Neural progenitor cell (in vitro differentiated cells): ENCODE results near the gene TSHZ2.

Experiments used
- CTCF ChIP-seq: fragments of 200-600 bp; sonication (generic); IDR thresholded peaks from 2 replicates; pipeline ENCODE4 v1.5.1; 2017; ENCODE audit warnings: antibody characterized with exemption, mild to moderate bottlenecking
- EZH2phosphoT487 ChIP-seq: fragments of 200-600 bp; sonication (generic); IDR thresholded peaks from 2 replicates; pipeline ENCODE4 v1.6.1; 2017; ENCODE audit warnings: antibody characterized with exemption

- TF ChIP-seq CTCF: no peak
- TF ChIP-seq EZH2phosphoT487: no peak
Observed at GRCh38 chr20:53421343-53421742, 449.2 kb downstream of the TSHZ2 start.
